GM12873 (cell line): ENCODE data around the gene CIDEB.
A peak's percentile ranks its signal among the peaks of the same experiment; 100 is the strongest.

ENCODE experiments used
- TF ChIP-seq, protein P1 (sequence below): IDR thresholded peaks from 2 replicates; pipeline ENCODE4 v1.5.1; 2012; ENCODE audit warnings: low read depth, mild to moderate bottlenecking, moderate library complexity, low read length, control low read depth; ENCODE audit not compliant: insufficient read depth; ENCODE audit errors: missing control alignments

CIDEB gene

DNA sequence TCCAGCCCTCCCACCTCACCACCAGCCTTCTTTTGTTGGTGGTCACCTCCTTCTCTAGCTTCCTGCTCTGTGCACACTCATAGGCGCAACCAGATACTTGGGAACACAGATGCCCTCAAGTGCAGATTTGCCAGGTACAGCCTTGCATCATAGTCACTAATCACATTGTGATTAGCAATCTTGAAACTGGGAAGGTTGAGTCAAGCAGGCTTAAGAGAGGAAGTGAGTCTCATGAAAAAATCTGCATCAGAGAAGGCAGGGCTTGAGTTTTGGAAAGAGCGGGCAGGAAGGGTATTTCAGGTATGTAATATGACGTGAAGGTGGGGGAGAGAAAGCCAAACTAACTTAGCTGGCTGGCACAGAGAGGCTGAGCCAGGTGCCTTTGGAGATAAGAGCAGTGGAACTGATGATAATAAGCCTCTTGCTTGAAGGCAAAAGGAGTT lies 33.7 kb downstream of the CIDEB start:
- TF ChIP-seq, protein P1, sequence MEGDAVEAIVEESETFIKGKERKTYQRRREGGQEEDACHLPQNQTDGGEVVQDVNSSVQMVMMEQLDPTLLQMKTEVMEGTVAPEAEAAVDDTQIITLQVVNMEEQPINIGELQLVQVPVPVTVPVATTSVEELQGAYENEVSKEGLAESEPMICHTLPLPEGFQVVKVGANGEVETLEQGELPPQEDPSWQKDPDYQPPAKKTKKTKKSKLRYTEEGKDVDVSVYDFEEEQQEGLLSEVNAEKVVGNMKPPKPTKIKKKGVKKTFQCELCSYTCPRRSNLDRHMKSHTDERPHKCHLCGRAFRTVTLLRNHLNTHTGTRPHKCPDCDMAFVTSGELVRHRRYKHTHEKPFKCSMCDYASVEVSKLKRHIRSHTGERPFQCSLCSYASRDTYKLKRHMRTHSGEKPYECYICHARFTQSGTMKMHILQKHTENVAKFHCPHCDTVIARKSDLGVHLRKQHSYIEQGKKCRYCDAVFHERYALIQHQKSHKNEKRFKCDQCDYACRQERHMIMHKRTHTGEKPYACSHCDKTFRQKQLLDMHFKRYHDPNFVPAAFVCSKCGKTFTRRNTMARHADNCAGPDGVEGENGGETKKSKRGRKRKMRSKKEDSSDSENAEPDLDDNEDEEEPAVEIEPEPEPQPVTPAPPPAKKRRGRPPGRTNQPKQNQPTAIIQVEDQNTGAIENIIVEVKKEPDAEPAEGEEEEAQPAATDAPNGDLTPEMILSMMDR: no peak

DNA sequence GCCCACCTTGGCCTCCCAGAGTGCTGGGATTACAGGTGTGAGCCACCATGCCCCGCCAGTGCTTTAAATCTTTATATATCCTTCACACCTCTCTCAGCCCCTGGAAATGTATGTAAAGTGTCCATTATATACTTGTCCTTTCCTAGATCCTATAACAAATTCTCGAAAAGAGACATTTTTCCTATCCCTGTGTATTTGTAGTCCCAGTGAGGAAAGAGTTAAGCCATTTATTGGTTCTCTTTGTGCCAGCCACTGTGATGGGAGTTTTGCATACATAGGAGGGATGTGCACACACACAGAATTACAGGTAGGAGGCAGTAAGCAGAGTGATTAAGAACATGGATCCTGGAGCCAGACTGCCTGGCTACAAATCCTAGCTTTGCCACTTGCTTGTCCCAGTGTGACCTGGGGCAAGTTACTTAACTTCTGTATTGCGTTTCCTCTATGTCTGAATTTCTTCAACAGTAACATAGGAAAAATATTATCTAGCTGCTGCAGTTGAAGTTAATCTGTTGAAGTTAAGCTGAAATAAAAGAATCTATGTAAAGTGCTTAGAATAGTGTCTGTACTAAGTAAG lies 34.3 kb downstream of the CIDEB start:
- TF ChIP-seq, protein P1: peak; percentile 45

DNA sequence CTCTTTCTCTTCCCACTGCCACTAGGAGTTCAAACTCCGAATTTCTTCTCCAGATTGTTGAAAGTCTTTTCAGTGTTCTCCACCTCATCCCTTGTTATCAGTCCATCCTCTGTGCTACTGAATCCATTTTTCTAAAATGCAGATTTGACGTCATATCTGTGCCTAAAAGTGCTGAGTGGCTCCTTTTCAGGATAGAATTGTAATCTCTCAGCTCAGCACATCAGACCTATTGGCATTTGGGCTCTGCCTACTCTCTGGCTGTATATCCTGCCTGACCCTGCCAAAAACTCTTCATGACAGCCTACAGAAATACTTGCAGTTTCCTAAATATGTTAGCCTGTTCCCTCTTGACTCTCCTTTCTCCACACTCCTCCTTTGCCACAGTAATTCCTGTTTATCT lies 35.3 kb downstream of the CIDEB start:
- TF ChIP-seq, protein P1: no peak

DNA sequence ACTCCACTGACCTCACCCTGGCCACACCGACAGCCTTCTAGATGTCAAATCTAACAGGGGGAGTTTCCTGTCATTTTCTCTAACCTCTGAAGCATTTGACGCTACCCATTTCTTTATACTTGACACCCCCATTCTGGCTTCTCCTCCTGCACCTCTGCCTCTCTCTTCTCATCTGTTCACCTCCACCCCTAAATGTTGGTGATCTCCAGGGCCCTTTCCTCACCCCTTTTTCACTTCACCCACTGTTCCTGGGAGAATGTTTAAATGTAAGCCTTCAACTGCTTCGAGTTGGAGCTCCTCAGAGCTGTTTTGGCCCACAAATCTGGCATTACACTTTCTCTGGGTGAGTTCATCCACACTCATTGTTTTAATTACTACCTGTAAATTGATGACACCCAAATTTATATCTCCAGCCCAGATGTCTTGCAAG lies 35.9 kb downstream of the CIDEB start:
- TF ChIP-seq, protein P1: no peak

DNA sequence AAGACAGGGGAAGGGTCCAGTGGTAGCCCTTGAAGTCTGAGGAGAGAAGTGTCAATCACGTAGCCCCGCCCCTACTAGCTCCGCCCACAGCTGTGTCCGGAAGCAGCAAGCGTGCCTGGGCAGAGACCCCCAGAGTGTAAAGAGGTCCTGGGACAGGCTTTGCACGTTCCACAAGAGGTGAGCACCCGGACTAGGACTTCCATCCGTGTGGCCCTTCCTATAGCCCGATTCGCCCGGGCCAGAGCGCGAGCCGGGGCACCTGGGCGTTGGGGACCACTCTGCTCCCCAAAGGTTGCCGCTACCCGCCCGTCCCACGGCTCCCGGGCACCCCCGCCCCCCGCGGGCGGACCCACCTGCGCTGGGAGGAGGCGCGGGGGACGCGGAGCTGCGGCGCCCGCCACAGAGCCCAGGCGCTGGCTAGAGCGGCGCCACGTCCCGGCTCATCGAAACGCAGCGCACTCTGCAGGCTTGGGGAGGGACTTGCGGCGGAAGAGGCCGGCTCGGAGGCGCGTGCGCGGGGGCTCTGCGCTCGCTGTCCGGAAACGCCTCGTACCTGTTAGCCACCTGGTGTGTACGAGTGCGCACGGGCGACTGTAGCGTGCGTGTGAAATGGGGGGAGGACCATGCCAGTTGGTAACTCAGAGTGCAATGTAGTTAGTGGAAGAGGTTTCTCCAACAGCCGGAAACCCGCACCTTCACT lies 36.5 kb downstream of the CIDEB start, which contains the start of gene RABGGTA:
RABGGTA (minus strand) TSS at position 464 of the 700 bp plus-strand sequence. CDS start 482 bp downstream, outside the sequence.
- TF ChIP-seq, protein P1: peak; percentile 80

DNA sequence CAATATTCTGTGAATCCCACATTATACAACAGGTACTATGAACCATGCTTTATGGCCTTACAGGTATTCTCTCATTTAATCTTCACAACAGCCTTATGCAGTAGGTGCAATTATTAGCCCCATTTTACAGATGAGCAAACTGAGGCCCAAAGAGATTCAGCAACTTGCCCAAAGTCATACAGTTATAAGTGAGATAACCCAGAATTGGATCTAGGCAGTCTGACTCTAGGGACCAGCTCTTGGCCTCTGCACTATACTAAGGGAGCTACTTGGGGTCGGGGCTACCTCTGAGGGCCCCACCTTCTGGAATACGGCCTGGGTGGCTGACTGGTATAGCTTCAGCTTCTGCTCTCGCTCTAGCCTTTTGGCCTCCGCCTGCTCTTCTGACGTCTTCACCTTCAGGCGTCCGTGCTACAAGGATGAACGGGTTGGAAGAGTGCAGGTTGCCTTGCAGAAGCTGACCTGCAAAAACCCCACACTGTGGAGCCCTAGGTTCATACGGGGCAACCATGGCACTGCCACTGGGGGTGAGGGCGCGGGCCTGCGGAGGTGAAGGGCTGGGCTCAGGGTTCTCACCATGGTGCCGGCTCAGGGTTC lies 37.1 kb downstream of the CIDEB start:
- TF ChIP-seq, protein P1: no peak

DNA sequence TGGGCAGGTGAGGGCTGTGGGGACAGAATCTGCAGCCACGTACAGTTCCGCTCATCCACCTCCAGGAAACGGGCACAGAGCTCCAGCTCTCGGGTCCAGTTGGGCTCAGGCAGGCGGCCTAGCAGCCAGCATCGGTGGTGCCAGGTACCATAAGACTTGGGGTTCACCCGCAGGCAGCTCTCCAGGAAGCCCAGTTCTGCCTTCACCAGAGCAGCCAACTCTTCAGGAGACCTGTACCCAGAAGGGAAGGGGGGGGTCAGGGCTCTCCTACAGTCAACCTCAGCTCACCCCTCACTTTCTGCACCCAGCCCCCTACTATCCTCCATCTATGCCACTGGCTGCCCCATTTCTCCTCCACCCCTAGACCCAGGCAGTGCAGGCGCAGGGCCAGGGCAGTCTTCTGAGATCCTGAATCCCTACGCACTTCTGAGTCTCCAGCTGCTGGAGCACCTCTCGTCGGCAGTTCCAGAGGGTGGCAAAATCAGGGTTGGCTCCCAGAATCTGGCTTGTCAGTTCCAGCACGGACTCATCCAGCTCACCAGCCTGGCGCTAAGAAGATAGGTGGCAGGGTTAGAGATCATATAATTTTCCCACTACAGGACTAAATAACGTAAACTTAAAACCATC lies 37.8 kb downstream of the CIDEB start:
- TF ChIP-seq, protein P1: no peak
